Retinal pigment epithelial cell (primary cell): ENCODE results near the gene SGSM1.

ENCODE experiments used
- DNase-seq: peaks from one replicate; pipeline ENCODE4 v3.0.0-alpha.2; 2010; ENCODE audit warnings: low read depth
- H3K4me3 ChIP-seq: 2 replicates; pipeline ENCODE4 v1.5.1; 2011; ENCODE audit warnings: mild to moderate bottlenecking, low read length, control low read depth, moderate library complexity
- CTCF ChIP-seq: conservative IDR thresholded peaks from 2 replicates; pipeline ENCODE4 v1.5.1; 2011; ENCODE audit warnings: low read depth, low read length, control low read depth, inconsistent platforms

Gene SGSM1

GRCh38 chr22:24791362-24791761 lies 14.6 kb upstream of the SGSM1 start:
- TF ChIP-seq CTCF = no peak
- H3K4me3 ChIP-seq = no peak overlapping the region
- no peak for DNase-seq

GRCh38 chr22:24796056-24796455 lies 10.0 kb upstream of the SGSM1 start:
- no peak for TF ChIP-seq CTCF
- no peak overlapping the region for H3K4me3 ChIP-seq
- no peak for DNase-seq

- no peak for DNase-seq
- no peak for TF ChIP-seq CTCF
Observed at GRCh38 chr22:24796860-24797259, 9.2 kb upstream of the SGSM1 start.

GRCh38 chr22:24801901-24802465 lies 4.0 kb upstream of the SGSM1 start:
- no peak for DNase-seq

More at GRCh38 chr22:24796860-24797259, 9.2 kb upstream of the SGSM1 start:
- no peak overlapping the region for H3K4me3 ChIP-seq

GRCh38 chr22:24803064-24803542 lies 2.9 kb upstream of the SGSM1 start:
- no peak for DNase-seq
- H3K4me3 ChIP-seq = no peak overlapping the region
- TF ChIP-seq CTCF = peak; percentile 98

More at GRCh38 chr22:24801901-24802465, 4.0 kb upstream of the SGSM1 start:
- TF ChIP-seq CTCF = no peak
- H3K4me3 ChIP-seq = no peak overlapping the region

- no peak for DNase-seq
- H3K4me3 ChIP-seq = no peak overlapping the region
- TF ChIP-seq CTCF = no peak
Observed at GRCh38 chr22:24806663-24807001, 621 bp downstream of the SGSM1 start.

GRCh38 chr22:24807284-24807950 lies 1.4 kb downstream of the SGSM1 start:
- TF ChIP-seq CTCF = no peak
- no peak overlapping the region for H3K4me3 ChIP-seq
- DNase-seq = no peak
